Upper lobe of right lung (tissue), 1 donor: Measurements from ENCODE around the gene CRKL. TPM values are rescaled to one million over a fixed set of nuclear protein-coding genes. Genes with fewer than 3 reads are reported as not detected.

Source experiments
- ATAC-seq: fragments of 200-7000 bp; cut with Tn5 transposase; one replicate; pipeline ENCODE4 v1.9.1; 2020; ENCODE audit warnings: mild to moderate bottlenecking, moderate library complexity
- DNase-seq: peaks from one replicate; pipeline ENCODE4 v3.0.0-alpha.2; 2020
- H3K27ac ChIP-seq: fragments of 200-600 bp; one replicate; pipeline ENCODE4 v1.8.0; 2022
- H3K27me3 ChIP-seq: fragments of 200-600 bp; one replicate; pipeline ENCODE4 v1.8.0; 2022; ENCODE audit warnings: mild to moderate bottlenecking
- H3K36me3 ChIP-seq: fragments of 200-600 bp; one replicate; pipeline ENCODE4 v1.8.0; 2022
- H3K4me1 ChIP-seq: fragments of 200-600 bp; one replicate; pipeline ENCODE4 v1.8.0; 2022
- H3K4me3 ChIP-seq: fragments of 200-600 bp; one replicate; pipeline ENCODE4 v1.8.0; 2022; ENCODE audit warnings: mild to moderate bottlenecking
- H3K9me3 ChIP-seq: fragments of 200-600 bp; one replicate; pipeline ENCODE4 v1.8.0; 2022
- CTCF ChIP-seq: fragments of 200-600 bp; IDR thresholded peaks from one replicate; pipeline ENCODE4 v1.8.0; 2022; ENCODE audit warnings: antibody characterized with exemption
- intact Hi-C: fragments of 100-400 bp; cut with DNase I; formaldehyde crosslinking; loops from one replicate; pipeline ENCODE4 v1.11.0; 2022
- total RNA-seq: library from RNA; stranded (reverse); fragmentation: NEBNext Ultra II Directional; extraction: Animal tissue kit (Norgen Biotek cat#: 25700); gene quantifications from one replicate; pipeline ENCODE4 v1.2.1, GENCODE V29; 2021
- donor health status: DM: no; HTN: yes; CAD: no; lungs with severe emphysema.

The CRKL gene
- total RNA-seq, 1 donor from 2014 or later = 60.8 TPM

GRCh38 chr22:20877715-20878114 lies 39.5 kb upstream of the CRKL start:
- no peak for TF ChIP-seq CTCF
- Histone ChIP-seq H3K4me1 (no peaks in the 10 kb centered on the region), H3K27ac (no peak overlapping the region), H3K9me3 (no peaks in the 10 kb centered on the region), H3K4me3 (no peak overlapping the region), H3K36me3 (peaks cover 44% of the 10 kb centered on the region), H3K27me3 (no peaks in the 10 kb centered on the region)
- ATAC-seq (no peak), DNase-seq (no peak)
- intact Hi-C loops = no loop called here

DNA sequence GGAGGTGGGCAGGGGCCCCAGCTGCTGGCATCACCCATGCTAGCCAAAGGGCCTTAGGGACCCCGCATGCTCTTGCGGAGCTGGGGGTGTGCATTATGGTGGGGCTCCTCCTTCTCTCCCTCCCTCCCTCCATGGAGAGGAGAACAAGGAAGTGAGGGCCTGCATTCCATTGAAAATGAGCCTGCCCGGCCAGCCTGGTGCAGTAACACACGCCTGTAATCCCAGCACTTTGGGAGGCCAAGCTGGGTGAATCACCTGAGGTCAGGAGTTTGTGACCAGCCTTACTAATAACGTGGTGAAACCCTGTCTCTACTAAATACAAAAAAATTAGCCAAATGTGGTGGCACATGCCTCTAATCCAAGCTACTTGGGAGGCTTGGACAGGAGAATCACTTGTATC lies 36.0 kb upstream of the CRKL start:
- Histone ChIP-seq H3K27me3 (no peaks in the 10 kb centered on the region), H3K4me3 (no peak overlapping the region), H3K4me1 (no peaks in the 10 kb centered on the region), H3K36me3 (peaks cover 57% of the 10 kb centered on the region), H3K9me3 (no peaks in the 10 kb centered on the region), H3K27ac (no peak overlapping the region)
- DNase-seq (no peak), ATAC-seq (no peak)
- intact Hi-C loops = no loop called here
- no peak for TF ChIP-seq CTCF

- no peaks in the 10 kb centered on the region for H3K27me3 ChIP-seq
- TF ChIP-seq CTCF = no peak
- H3K36me3 ChIP-seq = peaks cover 52% of the 10 kb centered on the region
- H3K9me3 ChIP-seq = no peaks in the 10 kb centered on the region
- DNase-seq = no peak
- no peak for ATAC-seq
- intact Hi-C loops = no loop called here
- H3K4me3 ChIP-seq = no peak overlapping the region
- no peaks in the 10 kb centered on the region for H3K4me1 ChIP-seq
- H3K27ac ChIP-seq = no peak overlapping the region
Observed at GRCh38 chr22:20881869-20882815, 35.1 kb upstream of the CRKL start.

DNA sequence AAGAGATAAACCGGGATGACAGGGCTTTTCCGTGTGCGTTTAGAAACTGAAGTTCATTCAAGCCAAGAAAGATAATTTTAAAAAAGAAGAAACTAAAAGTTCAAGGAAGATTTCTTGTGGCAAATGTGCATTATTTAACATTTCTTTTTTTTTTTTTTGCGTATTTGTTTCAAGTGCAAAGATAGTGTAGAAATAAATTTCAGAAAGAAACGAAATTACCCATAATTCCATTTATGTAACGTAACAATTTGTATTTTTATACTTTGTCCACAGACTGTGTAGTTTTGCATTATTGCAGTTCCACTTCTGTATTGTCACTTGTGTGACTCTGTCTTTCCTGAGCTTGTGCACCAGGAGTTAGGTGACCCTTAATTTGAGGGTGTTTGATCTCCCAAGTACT lies 34.4 kb upstream of the CRKL start:
- H3K27me3 ChIP-seq = no peaks in the 10 kb centered on the region
- no peak overlapping the region for H3K4me3 ChIP-seq
- no peak for TF ChIP-seq CTCF
- peaks cover 55% of the 10 kb centered on the region for H3K36me3 ChIP-seq
- no peak overlapping the region for H3K27ac ChIP-seq
- ATAC-seq = no peak
- DNase-seq = no peak
- H3K4me1 ChIP-seq = no peaks in the 10 kb centered on the region
- intact Hi-C loops = no loop called here
- no peaks in the 10 kb centered on the region for H3K9me3 ChIP-seq

DNA sequence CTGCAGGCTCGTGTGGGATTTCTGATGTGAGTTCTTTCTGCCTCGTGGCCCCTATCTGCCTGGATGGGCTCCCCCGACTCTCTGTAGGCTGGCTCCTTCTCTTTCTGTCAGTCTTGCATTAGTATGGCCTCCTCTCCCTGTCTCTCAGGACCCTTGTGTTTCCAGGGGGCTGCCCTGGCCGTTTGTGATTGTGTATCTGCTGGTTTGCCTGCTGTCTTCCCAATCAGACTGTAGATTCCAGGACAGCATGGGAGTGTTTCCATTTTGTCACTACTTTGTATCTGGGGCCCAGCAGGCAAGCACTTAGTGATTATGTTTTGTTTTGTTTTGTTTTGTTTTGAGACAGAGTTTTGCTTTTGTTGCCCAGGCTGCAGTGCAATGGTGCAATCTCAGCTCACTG lies 32.8 kb upstream of the CRKL start:
- DNase-seq = no peak
- no peak for TF ChIP-seq CTCF
- intact Hi-C loops = no loop called here
- Histone ChIP-seq H3K27ac (no peak overlapping the region), H3K36me3 (peaks cover 69% of the 10 kb centered on the region), H3K4me1 (no peaks in the 10 kb centered on the region), H3K9me3 (no peaks in the 10 kb centered on the region), H3K4me3 (no peak overlapping the region), H3K27me3 (no peaks in the 10 kb centered on the region)
- no peak for ATAC-seq
